Astrocyte (in vitro differentiated cells and primary cell): ENCODE measurements around the gene UROC1.

Experiments used
- EZH2 ChIP-seq: IDR thresholded peaks from 2 replicates; pipeline ENCODE4 v1.6.1; 2012; ENCODE audit warnings: mild to moderate bottlenecking, low read length, inconsistent platforms; ENCODE audit not compliant: insufficient read depth
- TF ChIP-seq, protein P1 (sequence below): IDR thresholded peaks from 2 replicates; pipeline ENCODE4 v1.5.1; 2011; ENCODE audit warnings: low read depth, mild to moderate bottlenecking, inconsistent platforms, low read length, moderate library complexity; ENCODE audit not compliant: insufficient read depth

DNA sequence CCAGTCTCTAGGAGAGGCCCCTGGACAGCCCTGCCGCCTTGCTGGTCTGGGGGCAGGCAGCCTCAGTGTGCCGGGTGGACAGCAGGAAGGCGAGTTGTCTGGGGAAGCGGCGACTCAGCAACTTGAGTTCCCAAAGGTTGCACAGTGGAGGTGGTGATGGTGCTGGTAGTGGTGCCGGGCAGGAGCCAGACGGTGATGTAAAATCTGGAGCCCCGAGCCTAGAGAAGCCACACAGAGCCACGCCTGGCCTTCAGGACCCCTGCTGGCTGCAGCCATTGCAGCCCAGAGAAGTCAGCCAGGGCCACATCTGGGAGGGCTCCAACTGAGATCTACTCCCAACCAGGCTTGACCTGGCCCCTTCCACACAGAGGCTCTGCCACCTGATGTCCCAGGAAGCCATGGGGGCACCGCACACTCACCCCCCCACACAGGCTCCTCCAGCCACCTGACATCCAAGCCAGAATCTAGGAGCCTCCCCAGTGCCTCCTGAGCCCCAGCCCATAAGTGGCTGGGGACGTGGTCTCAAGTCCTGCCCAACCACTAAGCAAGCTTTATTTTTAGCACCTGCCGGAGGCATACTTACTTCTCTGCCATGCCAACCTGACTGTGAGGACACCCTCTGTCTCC lies 32.4 kb upstream of the UROC1 start:
- TF ChIP-seq, protein P1, sequence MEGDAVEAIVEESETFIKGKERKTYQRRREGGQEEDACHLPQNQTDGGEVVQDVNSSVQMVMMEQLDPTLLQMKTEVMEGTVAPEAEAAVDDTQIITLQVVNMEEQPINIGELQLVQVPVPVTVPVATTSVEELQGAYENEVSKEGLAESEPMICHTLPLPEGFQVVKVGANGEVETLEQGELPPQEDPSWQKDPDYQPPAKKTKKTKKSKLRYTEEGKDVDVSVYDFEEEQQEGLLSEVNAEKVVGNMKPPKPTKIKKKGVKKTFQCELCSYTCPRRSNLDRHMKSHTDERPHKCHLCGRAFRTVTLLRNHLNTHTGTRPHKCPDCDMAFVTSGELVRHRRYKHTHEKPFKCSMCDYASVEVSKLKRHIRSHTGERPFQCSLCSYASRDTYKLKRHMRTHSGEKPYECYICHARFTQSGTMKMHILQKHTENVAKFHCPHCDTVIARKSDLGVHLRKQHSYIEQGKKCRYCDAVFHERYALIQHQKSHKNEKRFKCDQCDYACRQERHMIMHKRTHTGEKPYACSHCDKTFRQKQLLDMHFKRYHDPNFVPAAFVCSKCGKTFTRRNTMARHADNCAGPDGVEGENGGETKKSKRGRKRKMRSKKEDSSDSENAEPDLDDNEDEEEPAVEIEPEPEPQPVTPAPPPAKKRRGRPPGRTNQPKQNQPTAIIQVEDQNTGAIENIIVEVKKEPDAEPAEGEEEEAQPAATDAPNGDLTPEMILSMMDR: no peak
- no peak for TF ChIP-seq EZH2
